ENCODE data around the gene AARS1.
"Not testable (repeated sequence)": the region's sequence is repeated elsewhere in the genome, so short reads cannot be mapped to it uniquely, and the experiment has no call there.

Gene AARS1

GRCh38 chr16:70203508-70203907 is 85.8 kb downstream of the AARS1 start:
- H3K4me1 ChIP-seq (ENCODE audit: control insufficient read depth, insufficient read depth, low read length); H3K9ac ChIP-seq (ENCODE audit: low read length); H3K27me3 ChIP-seq (ENCODE audit: control insufficient read depth, insufficient read depth, low read length); H3K4me3 ChIP-seq (ENCODE audit: low read length); H3K36me3 ChIP-seq (ENCODE audit: control insufficient read depth, insufficient read depth, low read length); H3K27ac ChIP-seq (ENCODE audit: low read depth, low read length): not testable (repeated sequence)
